ENCODE measurements around the gene EPS15. TPM values are rescaled to one million over a fixed set of nuclear protein-coding genes. Genes with fewer than 3 reads are reported as not detected.

Gene EPS15
- total RNA-seq, 1 experiment from 2014 or later, result 37.1 TPM

- TF ChIP-seq PRDM15 (CRISPR knock-in tag; IDR thresholded peaks at IDR 0.05) (peak; percentile 98), CREB1 (CRISPR knock-in tag; IDR thresholded peaks at IDR 0.05) (no peak), ZNF416 (CRISPR knock-in tag; IDR thresholded peaks at IDR 0.05) (no peak), NFE2L1 (CRISPR knock-in tag; IDR thresholded peaks at IDR 0.05) (no peak), MXD4 (CRISPR knock-in tag; IDR thresholded peaks at IDR 0.05; ENCODE audit: borderline replicate concordance) (no peak), PRRX2 (CRISPR knock-in tag; IDR thresholded peaks at IDR 0.05) (no peak), STAT6 (CRISPR knock-in tag; conservative IDR thresholded peaks at IDR 0.05; ENCODE audit: low read depth) (no peak), GTF2I (CRISPR knock-in tag; conservative IDR thresholded peaks at IDR 0.05) (peak; percentile 95), ZNF425 (CRISPR knock-in tag; conservative IDR thresholded peaks at IDR 0.05) (no peak), ZNF512 (CRISPR knock-in tag; IDR thresholded peaks at IDR 0.05; ENCODE audit: borderline replicate concordance) (no peak), IRF1 (CRISPR knock-in tag; IDR thresholded peaks at IDR 0.05) (no peak), ATF6 (CRISPR knock-in tag; IDR thresholded peaks at IDR 0.05) (no peak), CREM (CRISPR knock-in tag; IDR thresholded peaks at IDR 0.05) (0 out of 2 replicates have a peak, but pooled peaks have one; percentile 13), HMGXB4 (CRISPR knock-in tag; IDR thresholded peaks at IDR 0.05) (peak; percentile 53; the same call in 1 of the 2 replicates), USF1 (CRISPR knock-in tag; IDR thresholded peaks at IDR 0.05) (no peak), HMGA2 (CRISPR knock-in tag; IDR thresholded peaks at IDR 0.05) (no peak), RORB (CRISPR knock-in tag; IDR thresholded peaks at IDR 0.05) (no peak), TEAD4 (CRISPR knock-in tag; IDR thresholded peaks at IDR 0.05) (no peak)
Measured at GRCh38 chr1:51519048-51519864, at the start of gene EPS15 (continued).
